Fibroblast of villous mesenchyme (primary cell): ENCODE results near the gene CDKN1B. TPM values are rescaled to one million over a fixed set of nuclear protein-coding genes. Genes with fewer than 3 reads are reported as not detected.
A peak's percentile ranks its signal among the peaks of the same experiment; 100 is the strongest.

Experiments
- DNase-seq: peaks from one replicate; pipeline ENCODE4 v3.0.0-alpha.2; 2010; ENCODE audit warnings: low read depth
- H3K4me3 ChIP-seq: 2 replicates; pipeline ENCODE4 v1.5.1; 2011; ENCODE audit warnings: low read depth, mild to moderate bottlenecking, low read length
- total RNA-seq: library from RNA; depleted of rRNA; stranded (reverse); fragments of >200 nt; gene quantifications from 2 replicates; pipeline ENCODE4 v1.2.3, GENCODE V29; 2012
- TF ChIP-seq, protein P1 (sequence below): IDR thresholded peaks from 2 replicates; pipeline ENCODE4 v1.5.1; 2012; ENCODE audit warnings: low read depth, mild to moderate bottlenecking, low read length; ENCODE audit not compliant: insufficient read depth

Gene CDKN1B
- total RNA-seq, 1 donor, result 56.6 TPM

GRCh38 chr12:12725956-12726554 lies 8.9 kb downstream of the CDKN1B start:
- TF ChIP-seq, protein P1, sequence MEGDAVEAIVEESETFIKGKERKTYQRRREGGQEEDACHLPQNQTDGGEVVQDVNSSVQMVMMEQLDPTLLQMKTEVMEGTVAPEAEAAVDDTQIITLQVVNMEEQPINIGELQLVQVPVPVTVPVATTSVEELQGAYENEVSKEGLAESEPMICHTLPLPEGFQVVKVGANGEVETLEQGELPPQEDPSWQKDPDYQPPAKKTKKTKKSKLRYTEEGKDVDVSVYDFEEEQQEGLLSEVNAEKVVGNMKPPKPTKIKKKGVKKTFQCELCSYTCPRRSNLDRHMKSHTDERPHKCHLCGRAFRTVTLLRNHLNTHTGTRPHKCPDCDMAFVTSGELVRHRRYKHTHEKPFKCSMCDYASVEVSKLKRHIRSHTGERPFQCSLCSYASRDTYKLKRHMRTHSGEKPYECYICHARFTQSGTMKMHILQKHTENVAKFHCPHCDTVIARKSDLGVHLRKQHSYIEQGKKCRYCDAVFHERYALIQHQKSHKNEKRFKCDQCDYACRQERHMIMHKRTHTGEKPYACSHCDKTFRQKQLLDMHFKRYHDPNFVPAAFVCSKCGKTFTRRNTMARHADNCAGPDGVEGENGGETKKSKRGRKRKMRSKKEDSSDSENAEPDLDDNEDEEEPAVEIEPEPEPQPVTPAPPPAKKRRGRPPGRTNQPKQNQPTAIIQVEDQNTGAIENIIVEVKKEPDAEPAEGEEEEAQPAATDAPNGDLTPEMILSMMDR, result no peak
- H3K4me3 ChIP-seq, result peak overlapping the region; percentile 85
- DNase-seq, result no peak

DNA sequence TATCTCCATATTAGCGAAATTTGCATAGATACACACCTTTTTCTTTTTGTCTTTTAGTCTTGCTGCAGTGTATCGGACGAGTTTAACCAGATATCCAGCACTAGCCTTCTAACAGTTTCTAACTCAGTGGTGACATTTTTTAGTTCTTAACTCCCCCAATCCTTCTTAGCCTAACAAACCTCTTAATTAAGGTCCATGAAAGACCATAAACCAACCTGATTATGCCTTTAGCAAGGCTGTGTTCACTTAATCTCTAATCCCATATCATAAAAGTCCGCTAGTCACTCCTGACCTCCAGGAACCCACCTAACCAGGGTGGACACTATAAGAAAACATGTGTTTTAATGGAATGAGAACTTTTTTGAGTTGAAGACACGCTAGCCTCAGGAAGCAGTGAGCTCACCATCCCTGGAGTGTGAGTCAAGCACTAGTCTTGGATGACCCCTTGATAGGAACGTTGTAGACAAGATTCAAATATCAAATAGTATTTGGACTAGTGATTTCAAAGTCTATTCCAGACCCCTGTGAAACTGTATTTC lies 9.5 kb downstream of the CDKN1B start:
- TF ChIP-seq, protein P1, result no peak
- DNase-seq, result peak; percentile 75
- H3K4me3 ChIP-seq, result peak overlapping the region; percentile 85

DNA sequence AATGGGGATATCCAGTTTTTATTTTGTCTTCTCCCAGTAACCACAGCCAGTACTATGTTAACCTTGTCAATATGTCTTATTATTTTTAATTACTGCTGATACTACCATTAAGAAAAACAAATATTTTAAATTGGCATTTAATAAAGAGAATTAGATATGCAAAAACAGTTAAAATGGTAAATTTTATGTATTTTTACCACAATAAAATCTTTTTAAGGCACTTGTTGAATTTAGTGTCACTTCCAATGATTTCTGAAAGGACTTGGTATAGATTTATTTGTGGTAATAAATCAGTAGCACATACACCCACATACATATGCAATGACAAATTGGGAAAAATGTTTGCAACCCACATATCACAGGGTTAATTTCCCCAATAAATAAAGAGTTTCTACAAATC lies 14.0 kb downstream of the CDKN1B start:
- no peak overlapping the region for H3K4me3 ChIP-seq
- TF ChIP-seq, protein P1, result no peak
- no peak for DNase-seq

DNA sequence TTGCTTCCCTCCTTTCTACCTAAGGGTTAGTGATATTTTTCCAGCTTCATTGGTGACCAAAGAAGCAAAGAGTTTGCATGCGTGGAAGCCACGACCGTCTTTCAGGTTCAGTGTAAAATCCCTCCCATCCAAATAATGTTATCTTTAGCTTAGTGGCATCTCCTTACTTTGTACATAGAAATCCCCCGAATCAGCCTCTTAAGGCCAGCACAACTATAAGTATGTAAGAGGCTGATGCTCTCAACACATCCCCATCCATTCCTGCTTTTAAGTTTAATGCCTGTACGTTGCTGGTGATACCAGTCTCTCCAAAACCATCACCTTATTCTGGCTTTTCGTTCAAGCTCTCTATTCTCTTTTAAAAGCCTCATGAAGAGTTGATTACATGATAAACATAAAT lies 14.6 kb downstream of the CDKN1B start:
- DNase-seq, result no peak
- TF ChIP-seq, protein P1, result no peak
- H3K4me3 ChIP-seq, result no peak overlapping the region

GRCh38 chr12:12733118-12733517 lies 15.9 kb downstream of the CDKN1B start:
- DNase-seq, result no peak
- no peak overlapping the region for H3K4me3 ChIP-seq
- TF ChIP-seq, protein P1, result no peak

GRCh38 chr12:12734054-12734453 lies 16.9 kb downstream of the CDKN1B start:
- H3K4me3 ChIP-seq, result no peak overlapping the region
- peak; percentile 78 for DNase-seq
- TF ChIP-seq, protein P1, result no peak
